Activated naive CD4-positive, alpha-beta T cell treated with anti-CD3 and anti-CD28 coated beads, Interleukin-2, amount 10 ng/mL, durations not matched to agents 7 days and 5 days (primary cell): Measurements from ENCODE around the gene RSPO3.

Experiments used
- CTCF ChIA-PET: fragments of 350-600 bp; sonication (Branson Sonifier 250); formaldehyde crosslinking; loops from one replicate; lab custom pipeline; 2021; ENCODE audit warnings: antibody characterized with exemption; lab: Charles Lee
- DNase-seq: peaks from one replicate; pipeline ENCODE4 v3.0.0-alpha.2; 2020
- H3K27ac Mint-ChIP-seq: one replicate; pipeline ENCODE4 v1.8.0; 2021; ENCODE audit warnings: mild to moderate bottlenecking, moderate library complexity, mixed read lengths
- H3K27me3 Mint-ChIP-seq: one replicate; pipeline ENCODE4 v1.8.0; 2021; ENCODE audit warnings: mild to moderate bottlenecking, mixed read lengths
- H3K36me3 Mint-ChIP-seq: one replicate; pipeline ENCODE4 v1.8.0; 2021; ENCODE audit warnings: mixed read lengths
- H3K4me1 Mint-ChIP-seq: one replicate; pipeline ENCODE4 v1.8.0; 2021; ENCODE audit warnings: mixed read lengths
- H3K4me3 Mint-ChIP-seq: one replicate; pipeline ENCODE4 v1.8.0; 2021; ENCODE audit warnings: mild to moderate bottlenecking, moderate library complexity, mixed read lengths
- H3K9me3 Mint-ChIP-seq: one replicate; pipeline ENCODE4 v1.8.0; 2021; ENCODE audit warnings: mixed read lengths

RSPO3 gene

GRCh38 chr6:127188744-127189143 is 70.3 kb downstream of the RSPO3 start:
- Mint-ChIP-seq H3K27me3 (no peaks in the 10 kb centered on the region), H3K27ac (no peak overlapping the region), H3K36me3 (no peaks in the 10 kb centered on the region), H3K4me3 (no peak overlapping the region), H3K9me3 (no peaks in the 10 kb centered on the region), H3K4me1 (no peaks in the 10 kb centered on the region)
- CTCF ChIA-PET, result interaction anchor here (0.9 to 1.4 kb wide), 2 partner anchors 12 to 351 kb away, joined by 3 to 5 read pairs; no protein-coding TSS in a partner anchor
- DNase-seq, result no peak

GRCh38 chr6:127190552-127190951 is 72.1 kb downstream of the RSPO3 start:
- Mint-ChIP-seq H3K4me1 (no peaks in the 10 kb centered on the region), H3K27ac (no peak overlapping the region), H3K4me3 (no peak overlapping the region), H3K27me3 (peaks cover 4% of the 10 kb centered on the region), H3K9me3 (no peaks in the 10 kb centered on the region), H3K36me3 (no peaks in the 10 kb centered on the region)
- DNase-seq, result no peak
- CTCF ChIA-PET, result interaction anchor here (0.7 to 1.5 kb wide), 8 partner anchors 8 to 1209 kb away, joined by 3 to 4 read pairs (median 3); no protein-coding TSS in a partner anchor

GRCh38 chr6:127191716-127192115 is 73.2 kb downstream of the RSPO3 start:
- H3K4me1 Mint-ChIP-seq, result no peaks in the 10 kb centered on the region
- no peak overlapping the region for H3K4me3 Mint-ChIP-seq
- CTCF ChIA-PET, result interaction anchor here (1.0 to 1.3 kb wide), 2 partner anchors 10 to 19 kb away, joined by 3 read pairs; no protein-coding TSS in a partner anchor

GRCh38 chr6:127192911-127193541 is 74.6 kb downstream of the RSPO3 start:
- H3K27me3 Mint-ChIP-seq, result peaks cover 7% of the 10 kb centered on the region
- no peak for DNase-seq

More at GRCh38 chr6:127191716-127192115, 73.2 kb downstream of the RSPO3 start:
- DNase-seq, result no peak
- Mint-ChIP-seq H3K27ac (no peak overlapping the region), H3K36me3 (no peaks in the 10 kb centered on the region), H3K9me3 (no peaks in the 10 kb centered on the region), H3K27me3 (peaks cover 4% of the 10 kb centered on the region)

GRCh38 chr6:127195833-127196232 is 77.4 kb downstream of the RSPO3 start:
- H3K4me1 Mint-ChIP-seq, result no peaks in the 10 kb centered on the region
- CTCF ChIA-PET, result no interaction called here
- peaks cover 11% of the 10 kb centered on the region for H3K27me3 Mint-ChIP-seq
- DNase-seq, result no peak
- no peaks in the 10 kb centered on the region for H3K36me3 Mint-ChIP-seq
- no peak overlapping the region for H3K4me3 Mint-ChIP-seq
- H3K9me3 Mint-ChIP-seq, result no peaks in the 10 kb centered on the region
- H3K27ac Mint-ChIP-seq, result no peak overlapping the region

More at GRCh38 chr6:127192911-127193541, 74.6 kb downstream of the RSPO3 start:
- no peak overlapping the region for H3K27ac Mint-ChIP-seq
- no peaks in the 10 kb centered on the region for H3K9me3 Mint-ChIP-seq
- no peaks in the 10 kb centered on the region for H3K4me1 Mint-ChIP-seq
- H3K36me3 Mint-ChIP-seq, result no peaks in the 10 kb centered on the region
- H3K4me3 Mint-ChIP-seq, result no peak overlapping the region
- CTCF ChIA-PET, result no interaction called here

GRCh38 chr6:127198549-127198948 is 80.1 kb downstream of the RSPO3 start:
- Mint-ChIP-seq H3K4me1 (no peaks in the 10 kb centered on the region), H3K36me3 (no peaks in the 10 kb centered on the region), H3K27me3 (peaks cover 11% of the 10 kb centered on the region), H3K27ac (no peak overlapping the region), H3K9me3 (no peaks in the 10 kb centered on the region), H3K4me3 (no peak overlapping the region)
- CTCF ChIA-PET, result no interaction called here
- no peak for DNase-seq

- Mint-ChIP-seq H3K27ac (no peak overlapping the region), H3K9me3 (no peaks in the 10 kb centered on the region), H3K27me3 (peaks cover 11% of the 10 kb centered on the region), H3K4me3 (no peak overlapping the region), H3K36me3 (no peaks in the 10 kb centered on the region), H3K4me1 (no peaks in the 10 kb centered on the region)
- CTCF ChIA-PET, result no interaction called here
- no peak for DNase-seq
Observed at GRCh38 chr6:127199470-127199869, 81.0 kb downstream of the RSPO3 start.

GRCh38 chr6:127200114-127200513 is 81.6 kb downstream of the RSPO3 start:
- Mint-ChIP-seq H3K4me1 (no peaks in the 10 kb centered on the region), H3K4me3 (no peak overlapping the region), H3K27ac (no peak overlapping the region), H3K27me3 (peaks cover 12% of the 10 kb centered on the region), H3K36me3 (no peaks in the 10 kb centered on the region), H3K9me3 (no peaks in the 10 kb centered on the region)
- CTCF ChIA-PET, result interaction anchor here (0.6 kb wide), 1 partner anchor 542 kb away, joined by 4 read pairs; no protein-coding TSS in a partner anchor
- no peak for DNase-seq

- Mint-ChIP-seq H3K9me3 (no peaks in the 10 kb centered on the region), H3K27ac (no peak overlapping the region), H3K27me3 (peaks cover 11% of the 10 kb centered on the region), H3K36me3 (no peaks in the 10 kb centered on the region), H3K4me3 (no peak overlapping the region), H3K4me1 (no peaks in the 10 kb centered on the region)
- CTCF ChIA-PET, result no interaction called here
- no peak for DNase-seq
Observed at GRCh38 chr6:127201321-127201720, 82.8 kb downstream of the RSPO3 start.

GRCh38 chr6:127202676-127203075 is 84.2 kb downstream of the RSPO3 start:
- Mint-ChIP-seq H3K27me3 (peaks cover 11% of the 10 kb centered on the region), H3K9me3 (no peaks in the 10 kb centered on the region), H3K4me3 (no peak overlapping the region), H3K27ac (no peak overlapping the region), H3K36me3 (no peaks in the 10 kb centered on the region), H3K4me1 (no peaks in the 10 kb centered on the region)
- CTCF ChIA-PET, result no interaction called here
- no peak for DNase-seq

- no peaks in the 10 kb centered on the region for H3K4me1 Mint-ChIP-seq
- H3K27me3 Mint-ChIP-seq, result peaks cover 17% of the 10 kb centered on the region
- DNase-seq, result no peak
- H3K27ac Mint-ChIP-seq, result no peak overlapping the region
- CTCF ChIA-PET, result no interaction called here
- H3K4me3 Mint-ChIP-seq, result no peak overlapping the region
- H3K36me3 Mint-ChIP-seq, result no peaks in the 10 kb centered on the region
- H3K9me3 Mint-ChIP-seq, result no peaks in the 10 kb centered on the region
Observed at GRCh38 chr6:127204281-127204680, 85.8 kb downstream of the RSPO3 start.

- no peak overlapping the region for H3K4me3 Mint-ChIP-seq
- H3K27ac Mint-ChIP-seq, result no peak overlapping the region
- H3K9me3 Mint-ChIP-seq, result no peaks in the 10 kb centered on the region
- peaks cover 16% of the 10 kb centered on the region for H3K27me3 Mint-ChIP-seq
- H3K36me3 Mint-ChIP-seq, result no peaks in the 10 kb centered on the region
- CTCF ChIA-PET, result no interaction called here
- no peaks in the 10 kb centered on the region for H3K4me1 Mint-ChIP-seq
- DNase-seq, result no peak
Observed at GRCh38 chr6:127205036-127205435, 86.6 kb downstream of the RSPO3 start.

GRCh38 chr6:127206531-127207095 is 88.1 kb downstream of the RSPO3 start:
- H3K36me3 Mint-ChIP-seq, result no peaks in the 10 kb centered on the region
- H3K4me1 Mint-ChIP-seq, result no peaks in the 10 kb centered on the region
- no peak for DNase-seq
- no peak overlapping the region for H3K27ac Mint-ChIP-seq
- peaks cover 13% of the 10 kb centered on the region for H3K27me3 Mint-ChIP-seq
- CTCF ChIA-PET, result no interaction called here
- no peak overlapping the region for H3K4me3 Mint-ChIP-seq
- no peaks in the 10 kb centered on the region for H3K9me3 Mint-ChIP-seq

- DNase-seq, result no peak
- no peak overlapping the region for H3K27ac Mint-ChIP-seq
- CTCF ChIA-PET, result no interaction called here
Observed at GRCh38 chr6:127207591-127208120, 89.2 kb downstream of the RSPO3 start.

GRCh38 chr6:127210725-127211124 is 92.3 kb downstream of the RSPO3 start:
- H3K27ac Mint-ChIP-seq, result no peak overlapping the region
- CTCF ChIA-PET, result interaction anchor here (0.6 to 0.9 kb wide), 2 partner anchors 19 to 306 kb away, joined by 3 read pairs; no protein-coding TSS in a partner anchor

More at GRCh38 chr6:127207591-127208120, 89.2 kb downstream of the RSPO3 start:
- Mint-ChIP-seq H3K9me3 (no peaks in the 10 kb centered on the region), H3K4me1 (no peaks in the 10 kb centered on the region), H3K36me3 (no peaks in the 10 kb centered on the region), H3K4me3 (no peak overlapping the region), H3K27me3 (peaks cover 13% of the 10 kb centered on the region)

More at GRCh38 chr6:127210725-127211124, 92.3 kb downstream of the RSPO3 start:
- DNase-seq, result no peak
- Mint-ChIP-seq H3K4me3 (no peak overlapping the region), H3K36me3 (no peaks in the 10 kb centered on the region), H3K9me3 (no peaks in the 10 kb centered on the region), H3K27me3 (peaks cover 13% of the 10 kb centered on the region), H3K4me1 (no peaks in the 10 kb centered on the region)
